CD4-positive, alpha-beta T cell treated with Interleukin-15 for 4 hours (primary cell): ENCODE data around the gene CFAP221.

Source experiments
- DNase-seq: peaks from one replicate; pipeline ENCODE4 v3.0.0-alpha.2; 2020; ENCODE audit warnings: low spot score

The CFAP221 gene

GRCh38 chr2:119680457-119681202 lies 136.4 kb downstream of the CFAP221 start:
- DNase-seq, result no peak

- DNase-seq, result no peak
These were observed 137.1 kb downstream of the CFAP221 start for GRCh38 chr2:119681203-119681867.

- DNase-seq, result no peak
These were observed 137.6 kb downstream of the CFAP221 start for GRCh38 chr2:119681868-119682220.

GRCh38 chr2:119682578-119682977 lies 138.3 kb downstream of the CFAP221 start:
- DNase-seq, result no peak

- DNase-seq, result no peak
These were observed 138.9 kb downstream of the CFAP221 start for GRCh38 chr2:119683074-119683712.

GRCh38 chr2:119683713-119684443 lies 139.6 kb downstream of the CFAP221 start:
- no peak for DNase-seq

- no peak for DNase-seq
These were observed 140.3 kb downstream of the CFAP221 start for GRCh38 chr2:119684518-119684917.

- no peak for DNase-seq
These were observed 144.4 kb downstream of the CFAP221 start for GRCh38 chr2:119688616-119689015.

GRCh38 chr2:119689218-119689617 lies 145.0 kb downstream of the CFAP221 start:
- no peak for DNase-seq

- DNase-seq, result no peak
These were observed 146.9 kb downstream of the CFAP221 start for GRCh38 chr2:119691189-119691588.

- no peak for DNase-seq
These were observed 147.5 kb downstream of the CFAP221 start for GRCh38 chr2:119691651-119692245.

- DNase-seq, result no peak
These were observed 148.1 kb downstream of the CFAP221 start for GRCh38 chr2:119692310-119692709.

GRCh38 chr2:119692954-119693353 lies 148.7 kb downstream of the CFAP221 start:
- DNase-seq, result no peak

- no peak for DNase-seq
These were observed 149.3 kb downstream of the CFAP221 start for GRCh38 chr2:119693567-119693966.

- DNase-seq, result no peak
These were observed 149.7 kb downstream of the CFAP221 start for GRCh38 chr2:119693967-119694366.

- DNase-seq, result no peak
These were observed 150.2 kb downstream of the CFAP221 start for GRCh38 chr2:119694470-119694844.

- no peak for DNase-seq
These were observed 150.7 kb downstream of the CFAP221 start for GRCh38 chr2:119694845-119695521.

GRCh38 chr2:119696005-119696404 lies 151.8 kb downstream of the CFAP221 start:
- no peak for DNase-seq

GRCh38 chr2:119696494-119697030 lies 152.3 kb downstream of the CFAP221 start:
- DNase-seq, result no peak

- no peak for DNase-seq
These were observed 153.2 kb downstream of the CFAP221 start for GRCh38 chr2:119697290-119698020.

- no peak for DNase-seq
These were observed 154.0 kb downstream of the CFAP221 start for GRCh38 chr2:119698246-119698645.
